Measurements from ENCODE around the gene DPY19L3. TPM values are rescaled to one million over a fixed set of nuclear protein-coding genes. Genes with fewer than 3 reads are reported as not detected.
"Not testable (repeated sequence)": the region's sequence is repeated elsewhere in the genome, so short reads cannot be mapped to it uniquely, and the experiment has no call there.

Gene DPY19L3
- total RNA-seq, 1 donor from 2014 or later: 12.8 TPM

GRCh38 chr19:32489971-32490370, 84.4 kb downstream of the DPY19L3 start:
- DNase-seq (ENCODE audit: low spot score): no peak
- no peak for ATAC-seq

GRCh38 chr19:32497391-32497790, 91.8 kb downstream of the DPY19L3 start:
- ATAC-seq (no peak), DNase-seq (ENCODE audit: low spot score) (no peak)

GRCh38 chr19:32498648-32499200, 93.2 kb downstream of the DPY19L3 start:
- ATAC-seq: no peak
- no peak for DNase-seq (ENCODE audit: low spot score)

- DNase-seq (ENCODE audit: low spot score); ATAC-seq: not testable (repeated sequence)
Observed at GRCh38 chr19:32512498-32512897, 106.9 kb downstream of the DPY19L3 start.

- ATAC-seq (no peak), DNase-seq (ENCODE audit: low spot score) (no peak)
Observed at GRCh38 chr19:32519023-32519422, 113.5 kb downstream of the DPY19L3 start.

- DNase-seq (ENCODE audit: low spot score) (no peak), ATAC-seq (no peak)
Observed at GRCh38 chr19:32522967-32523366, 117.4 kb downstream of the DPY19L3 start.

GRCh38 chr19:32526895-32527294, 121.3 kb downstream of the DPY19L3 start:
- DNase-seq (ENCODE audit: low spot score) (no peak), ATAC-seq (no peak)

GRCh38 chr19:32530773-32531172, 125.2 kb downstream of the DPY19L3 start:
- no peak for DNase-seq (ENCODE audit: low spot score)
- no peak for ATAC-seq

- ATAC-seq: no peak
Observed at GRCh38 chr19:32532233-32532632, 126.7 kb downstream of the DPY19L3 start.

More at GRCh38 chr19:32532233-32532632, 126.7 kb downstream of the DPY19L3 start:
- no peak for DNase-seq (ENCODE audit: low spot score)

Other genes with a start within 250 kb of the DPY19L3 start
- 7.6 TPM for gene ZNF507, start 60.2 kb upstream of the DPY19L3 start, total RNA-seq
- gene PDCD5, start 175.4 kb downstream of the DPY19L3 start, total RNA-seq: 32.7 TPM

Data from left lobe of liver (tissue), 2 donors.